Mucosa of descending colon (tissue), 3 donors: ENCODE data around the gene PERM1. TPM values are rescaled to one million over a fixed set of nuclear protein-coding genes. Genes with fewer than 3 reads are reported as not detected.
A peak's percentile ranks its signal among the peaks of the same experiment; 100 is the strongest.

Source experiments
- ATAC-seq: fragments of 200-7000 bp; cut with Tn5 transposase; one replicate; pipeline ENCODE4 v1.9.1; 2020; ENCODE audit warnings: mild to moderate bottlenecking, moderate library complexity
- DNase-seq, 3 donors: peaks; one replicate each; pipeline ENCODE4 v3.0.0-alpha.2; 2020
- H3K36me3 ChIP-seq: fragments of 200-600 bp; one replicate; pipeline ENCODE4 v1.8.0; 2021; ENCODE audit warnings: low read depth, mild to moderate bottlenecking
- H3K4me1 ChIP-seq: fragments of 200-600 bp; one replicate; pipeline ENCODE4 v1.8.0; 2021; ENCODE audit warnings: low read depth, mild to moderate bottlenecking
- H3K4me3 ChIP-seq: fragments of 200-600 bp; one replicate; pipeline ENCODE4 v1.8.0; 2021; ENCODE audit warnings: mild to moderate bottlenecking
- H3K9me3 ChIP-seq: fragments of 200-600 bp; one replicate; pipeline ENCODE4 v1.8.0; 2021; ENCODE audit warnings: mild to moderate bottlenecking
- intact Hi-C, 2 donors: fragments of 100-400 bp; cut with DNase I in 1 of 2; cut with micrococcal nuclease in 1 of 2; formaldehyde crosslinking; loops; one replicate each; pipeline versions ENCODE4 v1.11.0 to v1.11.1; 2022; cut with DNase I, micrococcal nuclease
- total RNA-seq, 3 donors: library from RNA; stranded (reverse); fragmentation: NEBNext Ultra II Directional in 2 of 3; extraction: Animal tissue kit (Norgen Biotek cat#: 25700) in 2 of 3; gene quantifications; one replicate each; pipeline versions ENCODE4 v1.2.1 to v1.2.4, GENCODE V29; 2021 to 2023
- TF ChIP-seq, protein P1 (sequence below): fragments of 200-600 bp; IDR thresholded peaks from one replicate; pipeline ENCODE4 v1.8.0; 2022; ENCODE audit warnings: antibody characterized with exemption, mild to moderate bottlenecking
- donor health status: DM: no; HTN: no; CAD: no; lungs with moderate emphysema.
- donor health status: DM: no; HTN: no; CAD: no.
- donor health status: DM: no; HTN: yes; CAD: no.

The PERM1 gene
- total RNA-seq, 3 donors from 2014 or later: 0.24 TPM; not detected in 2

DNA sequence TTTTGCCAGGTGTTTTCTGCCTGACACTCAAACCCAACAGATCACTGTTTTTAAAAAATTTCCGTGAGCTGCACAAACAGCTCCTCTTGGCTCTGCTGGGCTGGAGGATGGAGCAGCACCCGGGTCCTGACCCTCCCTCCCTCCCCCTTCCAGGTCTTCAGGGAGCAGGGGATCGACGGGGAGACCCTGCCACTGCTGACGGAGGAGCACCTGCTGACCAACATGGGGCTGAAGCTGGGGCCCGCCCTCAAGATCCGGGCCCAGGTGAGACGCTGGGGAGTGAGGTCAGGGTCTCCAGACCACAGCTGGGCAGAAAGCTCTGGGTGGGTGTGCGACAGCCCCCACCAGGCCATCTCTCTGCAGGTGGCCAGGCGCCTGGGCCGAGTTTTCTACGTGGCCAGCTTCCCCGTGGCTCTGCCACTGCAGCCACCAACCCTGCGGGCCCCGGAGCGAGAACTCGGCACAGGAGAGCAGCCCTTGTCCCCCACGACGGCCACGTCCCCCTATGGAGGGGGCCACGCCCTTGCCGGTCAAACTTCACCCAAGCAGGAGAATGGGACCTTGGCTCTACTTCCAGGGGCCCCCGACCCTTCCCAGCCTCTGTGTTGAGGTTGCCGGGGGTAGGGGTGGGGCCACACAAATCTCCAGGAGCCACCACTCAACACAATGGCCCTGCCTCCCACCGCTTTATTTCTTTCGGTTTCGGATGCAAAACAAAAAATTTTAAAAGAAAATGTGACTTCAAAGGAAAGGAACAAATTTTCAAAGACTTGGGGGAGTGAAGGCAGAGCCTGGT lies 38.1 kb downstream of the PERM1 start:
- Histone ChIP-seq H3K4me3 (no peak overlapping the region), H3K9me3 (no peaks in the 10 kb centered on the region), H3K36me3 (peaks cover 5% of the 10 kb centered on the region), H3K4me1 (peaks cover 37% of the 10 kb centered on the region)
- ATAC-seq (no peak), DNase-seq (no peak)
- TF ChIP-seq, protein P1, sequence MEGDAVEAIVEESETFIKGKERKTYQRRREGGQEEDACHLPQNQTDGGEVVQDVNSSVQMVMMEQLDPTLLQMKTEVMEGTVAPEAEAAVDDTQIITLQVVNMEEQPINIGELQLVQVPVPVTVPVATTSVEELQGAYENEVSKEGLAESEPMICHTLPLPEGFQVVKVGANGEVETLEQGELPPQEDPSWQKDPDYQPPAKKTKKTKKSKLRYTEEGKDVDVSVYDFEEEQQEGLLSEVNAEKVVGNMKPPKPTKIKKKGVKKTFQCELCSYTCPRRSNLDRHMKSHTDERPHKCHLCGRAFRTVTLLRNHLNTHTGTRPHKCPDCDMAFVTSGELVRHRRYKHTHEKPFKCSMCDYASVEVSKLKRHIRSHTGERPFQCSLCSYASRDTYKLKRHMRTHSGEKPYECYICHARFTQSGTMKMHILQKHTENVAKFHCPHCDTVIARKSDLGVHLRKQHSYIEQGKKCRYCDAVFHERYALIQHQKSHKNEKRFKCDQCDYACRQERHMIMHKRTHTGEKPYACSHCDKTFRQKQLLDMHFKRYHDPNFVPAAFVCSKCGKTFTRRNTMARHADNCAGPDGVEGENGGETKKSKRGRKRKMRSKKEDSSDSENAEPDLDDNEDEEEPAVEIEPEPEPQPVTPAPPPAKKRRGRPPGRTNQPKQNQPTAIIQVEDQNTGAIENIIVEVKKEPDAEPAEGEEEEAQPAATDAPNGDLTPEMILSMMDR: no peak
- intact Hi-C loops: no loop called here

DNA sequence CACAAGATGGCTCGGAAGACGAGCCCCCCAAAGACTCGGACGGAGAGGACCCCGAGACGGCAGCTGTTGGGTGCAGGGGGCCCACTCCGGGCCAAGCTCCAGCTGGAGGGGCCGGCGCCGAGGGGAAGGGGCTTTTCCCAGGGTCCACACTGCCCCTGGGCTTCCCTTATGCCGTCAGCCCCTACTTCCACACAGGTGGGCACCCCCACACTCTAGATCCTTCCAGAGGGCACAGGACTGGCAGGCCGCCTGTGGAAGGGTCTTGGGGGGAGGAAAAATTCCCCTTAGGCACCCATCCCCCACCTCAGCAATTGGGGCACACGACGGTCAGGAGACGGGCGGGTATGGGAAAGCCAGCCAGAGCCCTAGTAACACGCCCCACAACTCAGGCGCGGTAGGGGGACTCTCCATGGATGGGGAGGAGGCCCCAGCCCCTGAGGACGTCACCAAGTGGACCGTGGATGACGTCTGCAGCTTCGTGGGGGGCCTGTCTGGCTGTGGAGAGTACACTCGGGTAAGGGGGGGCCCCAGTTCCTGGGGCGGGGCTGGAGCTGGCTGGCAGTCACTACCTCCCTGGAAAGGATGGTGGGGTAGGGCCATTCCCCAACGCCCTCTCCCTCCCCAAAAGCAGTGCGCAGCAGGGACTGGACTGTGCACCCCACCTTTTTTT lies 38.9 kb downstream of the PERM1 start:
- intact Hi-C loops: no loop called here
- Histone ChIP-seq H3K4me1 (peaks cover 37% of the 10 kb centered on the region), H3K9me3 (no peaks in the 10 kb centered on the region), H3K4me3 (no peak overlapping the region), H3K36me3 (peaks cover 4% of the 10 kb centered on the region)
- ATAC-seq (peak; percentile 6), DNase-seq (peak in 2 of 3 donors; percentile 41 to 76)
- TF ChIP-seq, protein P1: no peak

DNA sequence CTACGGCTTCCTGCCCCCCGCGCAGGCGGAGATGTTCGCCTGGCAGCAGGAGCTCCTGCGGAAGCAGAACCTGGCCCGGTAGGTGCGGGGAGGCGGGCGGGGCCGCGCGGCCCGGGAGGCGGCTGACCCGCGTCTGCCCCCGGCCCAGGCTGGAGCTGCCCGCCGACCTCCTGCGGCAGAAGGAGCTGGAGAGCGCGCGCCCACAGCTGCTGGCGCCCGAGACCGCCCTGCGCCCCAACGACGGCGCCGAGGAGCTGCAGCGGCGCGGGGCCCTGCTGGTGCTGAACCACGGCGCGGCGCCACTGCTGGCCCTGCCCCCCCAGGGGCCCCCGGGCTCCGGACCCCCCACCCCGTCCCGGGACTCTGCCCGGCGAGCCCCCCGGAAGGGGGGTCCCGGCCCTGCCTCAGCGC lies 39.5 kb downstream of the PERM1 start:
- DNase-seq (no peak), ATAC-seq (peak; percentile 2)
- H3K9me3 ChIP-seq: no peaks in the 10 kb centered on the region
- peaks cover 37% of the 10 kb centered on the region for H3K4me1 ChIP-seq
- TF ChIP-seq, protein P1: no peak
- H3K4me3 ChIP-seq: no peak overlapping the region
- intact Hi-C loops: no loop called here
- H3K36me3 ChIP-seq: no peaks in the 10 kb centered on the region

DNA sequence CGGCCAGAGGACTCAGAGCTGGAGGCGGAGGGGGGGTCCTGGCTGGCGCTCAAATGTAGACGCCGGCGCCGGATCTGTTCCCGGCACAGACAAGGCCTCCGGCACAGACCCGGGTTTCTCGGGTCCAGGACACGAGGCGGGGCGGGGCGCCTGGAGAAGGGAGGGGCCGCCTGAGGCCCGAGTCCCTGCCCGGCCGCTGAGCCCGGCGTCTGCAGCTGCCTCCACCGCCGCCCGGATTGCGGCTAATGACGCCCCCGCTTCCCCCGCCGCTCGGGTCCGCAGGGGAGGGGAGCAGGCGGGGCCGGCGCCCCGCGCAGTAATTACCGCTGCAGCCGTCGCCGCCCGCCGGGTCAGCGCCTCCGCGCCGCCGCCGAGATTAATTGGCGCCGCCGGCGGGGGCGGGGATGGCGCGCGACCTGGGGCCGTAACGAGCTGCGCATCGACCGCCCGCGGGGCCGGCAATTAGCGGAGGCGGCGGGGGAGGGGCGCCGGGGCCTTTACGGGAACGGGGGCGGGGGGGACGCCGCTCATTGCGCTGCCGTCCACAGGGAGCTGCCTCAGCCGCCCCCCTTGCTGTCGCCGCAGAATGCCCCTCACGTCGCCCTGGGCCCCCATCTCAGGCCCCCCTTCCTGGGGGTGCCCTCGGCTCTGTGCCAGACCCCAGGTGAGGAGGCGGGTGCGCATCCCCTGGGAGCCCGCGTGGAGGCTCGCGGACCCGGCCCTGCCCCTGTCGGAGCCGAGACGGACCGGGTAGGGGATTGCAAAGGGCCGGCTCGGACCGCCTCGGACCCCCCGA lies 40.1 kb downstream of the PERM1 start:
- H3K4me1 ChIP-seq: peaks cover 37% of the 10 kb centered on the region

DNA sequence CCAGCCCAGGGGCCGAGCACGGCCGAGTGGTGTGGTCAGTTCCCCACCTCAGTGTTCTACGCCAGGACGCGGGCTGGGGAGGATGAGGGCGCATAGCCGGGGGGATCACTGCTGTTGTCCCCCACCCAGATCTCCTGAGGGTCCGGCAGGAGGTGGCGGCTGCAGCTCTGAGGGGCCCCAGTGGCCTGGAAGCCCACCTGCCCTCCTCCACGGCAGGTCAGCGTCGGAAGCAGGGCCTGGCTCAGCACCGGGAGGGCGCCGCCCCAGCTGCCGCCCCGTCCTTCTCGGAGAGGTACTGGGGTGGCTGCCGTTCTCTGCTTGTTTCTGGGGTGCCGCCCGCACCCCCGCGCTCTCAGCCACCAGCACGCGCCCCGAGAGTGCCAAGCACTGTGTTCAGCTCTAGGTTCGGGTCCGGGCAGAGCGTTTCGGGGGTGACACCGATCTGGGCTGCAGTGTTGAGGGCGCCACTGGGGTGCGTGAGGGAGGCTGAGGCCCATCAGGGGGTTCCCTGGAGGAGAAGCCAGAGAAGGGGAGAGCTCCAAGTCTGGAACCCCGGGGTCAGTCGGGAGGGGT lies 40.8 kb downstream of the PERM1 start:
- Histone ChIP-seq H3K4me1 (peaks cover 37% of the 10 kb centered on the region), H3K4me3 (no peak overlapping the region), H3K36me3 (no peaks in the 10 kb centered on the region), H3K9me3 (no peaks in the 10 kb centered on the region)
- ATAC-seq (no peak), DNase-seq (no peak)
- TF ChIP-seq, protein P1: no peak
- intact Hi-C loops: no loop called here

More for the DNA sequence above, 40.1 kb downstream of the PERM1 start:
- DNase-seq (peak; percentile 68 to 81 (median 77)), ATAC-seq (peak; percentile 56)
- intact Hi-C loops: no loop called here
- no peaks in the 10 kb centered on the region for H3K9me3 ChIP-seq
- H3K4me3 ChIP-seq: no peak overlapping the region
- no peaks in the 10 kb centered on the region for H3K36me3 ChIP-seq
- TF ChIP-seq, protein P1: no peak
